ENCODE measurements around the gene TRAPPC5.

DNA sequence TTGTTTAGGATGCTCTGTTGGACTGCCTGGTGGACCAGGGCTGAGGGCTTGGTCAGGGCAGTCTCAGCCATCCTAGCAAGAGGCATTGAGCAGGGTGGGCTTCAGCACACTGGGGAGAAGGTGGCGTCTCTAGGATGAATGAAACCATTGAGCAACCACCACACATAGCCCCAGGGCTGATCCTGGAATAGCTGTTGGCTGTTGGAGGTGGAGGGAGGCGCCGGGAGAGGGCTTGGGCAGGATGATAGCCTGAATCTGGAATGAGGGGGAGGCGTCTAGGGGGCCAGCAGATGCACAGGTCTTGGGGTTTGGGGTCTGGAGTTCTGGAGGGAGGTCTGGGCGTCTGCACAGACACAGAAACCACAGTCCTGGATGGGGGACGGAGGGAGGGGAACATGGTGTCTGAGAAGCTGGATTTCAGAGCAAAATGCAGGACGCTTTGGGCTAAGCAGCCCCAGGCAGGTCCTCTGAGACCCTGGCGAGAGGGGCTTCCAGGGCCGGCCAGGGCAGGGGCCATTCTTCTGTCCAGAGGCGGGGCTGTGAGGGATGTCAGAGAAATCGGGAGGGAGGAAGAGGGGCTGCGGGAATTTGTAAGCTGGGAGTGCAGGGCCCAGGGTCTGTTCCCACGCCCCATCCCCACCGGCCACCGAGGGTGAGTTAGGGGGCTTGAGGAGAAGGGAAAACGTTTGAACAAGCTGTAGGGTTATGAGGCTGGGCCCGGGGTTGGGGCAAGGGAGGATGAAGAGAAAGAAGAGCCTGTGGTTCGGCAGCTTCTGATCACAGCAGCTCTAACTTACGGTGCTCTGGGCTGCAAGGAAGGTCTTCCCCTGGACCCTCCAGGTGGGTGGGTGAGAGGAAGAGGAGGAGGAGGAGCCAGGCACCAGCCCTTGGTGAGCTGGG, 5.2 kb downstream of the TRAPPC5 start:
- TF ChIP-seq, protein P1, sequence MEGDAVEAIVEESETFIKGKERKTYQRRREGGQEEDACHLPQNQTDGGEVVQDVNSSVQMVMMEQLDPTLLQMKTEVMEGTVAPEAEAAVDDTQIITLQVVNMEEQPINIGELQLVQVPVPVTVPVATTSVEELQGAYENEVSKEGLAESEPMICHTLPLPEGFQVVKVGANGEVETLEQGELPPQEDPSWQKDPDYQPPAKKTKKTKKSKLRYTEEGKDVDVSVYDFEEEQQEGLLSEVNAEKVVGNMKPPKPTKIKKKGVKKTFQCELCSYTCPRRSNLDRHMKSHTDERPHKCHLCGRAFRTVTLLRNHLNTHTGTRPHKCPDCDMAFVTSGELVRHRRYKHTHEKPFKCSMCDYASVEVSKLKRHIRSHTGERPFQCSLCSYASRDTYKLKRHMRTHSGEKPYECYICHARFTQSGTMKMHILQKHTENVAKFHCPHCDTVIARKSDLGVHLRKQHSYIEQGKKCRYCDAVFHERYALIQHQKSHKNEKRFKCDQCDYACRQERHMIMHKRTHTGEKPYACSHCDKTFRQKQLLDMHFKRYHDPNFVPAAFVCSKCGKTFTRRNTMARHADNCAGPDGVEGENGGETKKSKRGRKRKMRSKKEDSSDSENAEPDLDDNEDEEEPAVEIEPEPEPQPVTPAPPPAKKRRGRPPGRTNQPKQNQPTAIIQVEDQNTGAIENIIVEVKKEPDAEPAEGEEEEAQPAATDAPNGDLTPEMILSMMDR (conservative IDR thresholded peaks at IDR 0.05; ENCODE audit: low read length), result no peak
- TF ChIP-seq EZH2phosphoT487 (IDR thresholded peaks at IDR 0.05; ENCODE audit: borderline replicate concordance, low read depth, low read length), result no peak
